HG02623 (cell line): Measurements from ENCODE around the gene TYK2.

Experiments
- ATAC-seq: cut with Tn5 transposase; IDR thresholded peaks from one replicate; pipeline ENCODE4 v1.9.1; 2021; ENCODE audit warnings: moderate library complexity; ENCODE audit not compliant: unreplicated experiment

The TYK2 gene

DNA sequence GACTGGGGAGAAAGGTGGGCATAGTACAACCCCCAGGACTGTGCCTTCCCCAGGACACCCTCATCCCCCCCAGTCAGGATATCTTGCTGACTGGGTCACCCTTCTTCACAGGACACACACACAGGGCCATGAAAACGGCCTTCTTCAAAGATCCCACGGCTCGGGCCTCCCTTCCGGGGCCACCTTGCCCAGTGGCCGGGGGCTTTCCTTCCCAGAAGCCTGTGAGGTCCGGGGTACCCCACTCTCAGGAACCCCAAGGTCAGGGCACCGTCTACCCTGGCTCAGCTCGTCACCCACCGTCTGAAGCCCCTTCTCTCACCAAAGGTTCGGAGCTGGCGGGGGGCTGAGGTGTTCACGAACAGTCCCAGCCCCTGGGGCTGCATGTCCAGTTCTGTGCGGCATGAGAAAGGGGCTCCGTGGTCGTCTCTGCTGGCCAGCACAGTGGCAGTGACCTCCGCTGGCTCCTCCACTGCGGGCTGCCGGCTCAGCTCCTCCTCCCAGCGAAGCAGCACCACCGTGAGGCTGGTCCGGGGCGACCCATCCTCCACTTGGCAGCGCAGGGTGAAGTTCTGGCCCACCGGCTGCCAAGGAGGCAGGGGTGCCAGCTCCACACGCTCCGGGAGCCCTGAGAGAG, 44.9 kb downstream of the TYK2 start:
- no peak for ATAC-seq

GRCh38 chr19:10334588-10335351, 45.6 kb downstream of the TYK2 start:
- no peak for ATAC-seq

DNA sequence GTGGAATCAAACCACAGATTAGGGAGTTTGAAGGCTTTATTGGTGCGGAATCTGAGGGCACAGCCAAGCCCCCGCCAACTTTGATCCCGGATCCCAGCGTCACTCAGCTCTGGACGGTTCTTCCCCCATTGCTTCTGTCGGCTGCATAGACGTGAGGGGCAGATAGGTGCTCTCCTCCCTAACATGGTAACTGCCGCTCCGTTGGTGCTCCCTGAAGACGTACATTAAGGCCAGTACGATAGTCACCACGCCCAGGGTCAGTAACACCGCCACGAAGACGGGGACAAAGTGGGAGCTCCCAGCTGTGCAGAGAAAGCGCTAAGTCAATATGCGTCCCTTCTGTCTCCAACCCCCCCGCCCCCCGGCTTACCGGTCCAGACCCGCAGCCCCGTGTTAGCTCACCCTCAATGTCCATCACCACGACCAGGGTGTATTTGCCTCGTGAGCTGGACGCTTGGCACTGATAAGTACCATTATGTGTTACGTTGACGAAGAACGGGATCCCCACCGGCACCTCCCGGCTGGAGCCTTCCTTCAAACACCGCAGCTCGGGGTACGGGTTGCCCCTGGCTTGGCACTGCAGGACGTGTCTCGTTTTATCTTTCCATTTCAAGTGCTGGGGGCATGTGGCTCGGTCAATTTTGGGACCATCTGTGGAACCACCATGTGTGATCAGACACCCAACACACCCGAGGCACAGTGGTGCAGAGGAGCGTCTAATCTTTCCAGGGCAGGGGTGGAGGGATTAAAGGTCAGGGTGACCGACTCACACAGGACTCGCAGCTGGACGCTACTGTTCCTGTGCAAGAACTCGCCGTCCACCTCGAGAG, 46.4 kb downstream of the TYK2 start:
- ATAC-seq: no peak

DNA sequence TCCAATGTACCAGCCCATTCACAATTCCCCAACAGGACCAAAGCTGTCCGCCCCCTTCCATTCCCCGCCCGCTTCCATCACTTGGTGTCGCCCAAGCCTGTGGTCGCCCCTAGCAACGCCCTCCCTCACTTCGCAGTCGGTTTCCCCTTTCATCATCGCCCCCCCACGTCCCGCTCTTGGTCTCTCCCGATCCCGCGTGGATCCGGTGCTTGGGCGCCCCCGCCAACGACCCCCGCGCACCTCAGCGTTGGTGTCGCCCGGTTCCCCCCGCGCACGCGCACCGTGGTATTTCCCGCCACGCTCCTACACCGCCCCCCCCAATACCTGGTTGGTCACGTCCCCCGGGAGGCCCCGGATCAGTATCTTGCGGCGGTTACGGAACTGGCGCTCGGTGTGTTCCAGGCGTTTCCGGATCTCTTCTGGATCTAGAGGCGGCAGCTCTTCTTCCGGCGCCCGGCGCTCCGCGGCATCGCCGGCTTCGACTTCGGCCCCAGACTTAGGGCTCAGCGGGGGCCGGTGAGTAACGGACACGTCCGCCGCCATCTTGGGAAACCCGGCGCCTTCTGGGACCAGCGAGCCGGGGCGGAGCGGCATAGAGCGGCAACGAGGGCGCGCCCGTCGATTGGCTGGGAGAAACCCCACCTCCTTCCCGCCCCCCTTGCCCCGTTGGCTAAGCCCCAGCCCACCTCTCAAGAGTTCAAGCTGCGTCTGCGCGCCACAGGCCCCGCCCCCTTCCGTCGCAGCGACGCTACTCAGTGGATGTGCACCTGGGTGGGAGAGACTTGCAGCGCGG, 47.2 kb downstream of the TYK2 start, which contains the start of gene RAVER1:
Gene RAVER1 (minus strand): TSS at position 565 of the 793 bp plus-strand sequence. CDS start 22 bp downstream, at position 543.
- peak; percentile 89 for ATAC-seq

- no peak for ATAC-seq
Measured at GRCh38 chr19:10332158-10332964, 48.0 kb downstream of the TYK2 start.

DNA sequence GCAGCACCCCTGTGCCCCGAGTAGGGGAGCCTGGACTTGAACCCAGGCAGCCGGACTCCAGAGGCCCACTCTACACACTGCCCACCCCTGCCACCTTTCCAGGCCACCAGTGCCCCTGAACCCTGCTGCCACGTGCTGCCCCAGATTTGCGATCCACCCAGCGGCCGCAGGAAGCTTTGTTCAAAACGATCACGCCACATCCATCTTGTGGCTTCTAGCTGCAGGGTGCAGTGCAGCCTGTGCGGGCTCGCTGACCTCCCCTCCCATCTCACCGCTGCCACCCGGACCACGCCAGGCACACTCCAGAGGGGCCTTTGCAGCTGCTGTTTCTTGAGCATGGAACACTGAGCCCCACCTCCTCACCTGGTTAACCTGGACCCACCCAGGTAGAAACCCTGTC, 50.8 kb downstream of the TYK2 start:
- no peak for ATAC-seq

DNA sequence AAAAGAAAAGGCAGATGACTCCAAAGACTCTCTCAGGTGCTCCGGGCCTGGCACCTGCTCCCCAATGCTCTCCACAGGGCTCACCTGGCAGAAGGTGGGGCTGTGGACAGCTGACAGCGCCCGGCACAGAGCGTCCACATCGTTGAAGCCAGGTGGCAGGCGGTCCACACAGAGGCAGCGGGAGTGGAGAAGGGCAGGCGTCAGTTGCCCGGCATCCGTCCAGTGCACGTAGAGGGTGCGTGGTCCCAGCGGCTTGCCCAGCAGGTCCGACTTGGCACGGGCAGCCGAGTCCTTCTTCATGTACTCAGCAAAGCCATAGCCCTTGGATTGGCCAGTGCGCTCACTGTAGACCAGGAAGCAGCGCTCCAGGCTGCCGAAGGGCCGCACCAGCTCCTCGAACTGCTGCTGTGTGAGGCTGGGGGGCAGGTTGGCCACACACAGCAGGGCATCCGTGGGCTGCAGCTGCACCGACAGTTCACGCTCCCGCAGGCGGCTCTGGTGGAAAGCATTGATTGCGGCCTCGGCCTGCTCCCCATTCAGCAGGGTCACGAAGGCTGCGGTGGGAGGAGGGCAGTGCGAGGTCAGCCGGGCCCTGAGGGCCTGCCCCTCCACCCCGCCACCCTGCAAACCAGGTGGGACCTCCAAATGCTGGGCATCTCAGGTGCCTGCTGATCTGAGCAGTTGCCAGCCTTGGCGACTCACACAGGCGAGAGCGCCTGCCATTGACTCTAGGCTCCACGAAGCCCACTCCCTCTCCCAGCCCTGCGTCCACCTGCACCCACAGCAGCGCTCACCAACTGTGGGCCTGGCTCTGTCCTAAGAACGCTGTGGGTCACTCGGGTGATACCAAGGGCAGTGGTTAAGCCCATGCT, 51.6 kb downstream of the TYK2 start:
- no peak for ATAC-seq

DNA sequence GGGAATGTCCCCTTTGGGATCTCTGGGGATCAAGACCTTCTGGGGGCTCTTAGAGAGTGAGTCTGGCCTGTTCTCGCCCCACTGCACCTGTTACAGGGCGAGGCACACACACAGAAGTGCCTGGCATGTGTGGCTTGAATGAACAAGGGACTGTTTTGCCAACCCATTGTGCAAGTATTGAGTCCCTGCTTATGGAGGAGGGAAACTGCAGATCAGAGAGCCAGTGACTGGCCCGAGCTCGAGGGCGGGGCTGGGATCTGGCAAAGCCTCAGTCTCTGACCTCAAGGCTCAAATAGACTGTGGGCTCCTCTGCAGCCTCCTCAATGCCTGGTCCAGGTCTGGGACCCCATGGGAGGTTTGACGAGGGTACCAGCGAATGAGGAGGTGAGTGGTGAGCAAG, 52.6 kb downstream of the TYK2 start:
- no peak for ATAC-seq

GRCh38 chr19:10325732-10326131, 54.6 kb downstream of the TYK2 start:
- no peak for ATAC-seq

- no peak for ATAC-seq
Measured at GRCh38 chr19:10321874-10322835, 58.2 kb downstream of the TYK2 start.

DNA sequence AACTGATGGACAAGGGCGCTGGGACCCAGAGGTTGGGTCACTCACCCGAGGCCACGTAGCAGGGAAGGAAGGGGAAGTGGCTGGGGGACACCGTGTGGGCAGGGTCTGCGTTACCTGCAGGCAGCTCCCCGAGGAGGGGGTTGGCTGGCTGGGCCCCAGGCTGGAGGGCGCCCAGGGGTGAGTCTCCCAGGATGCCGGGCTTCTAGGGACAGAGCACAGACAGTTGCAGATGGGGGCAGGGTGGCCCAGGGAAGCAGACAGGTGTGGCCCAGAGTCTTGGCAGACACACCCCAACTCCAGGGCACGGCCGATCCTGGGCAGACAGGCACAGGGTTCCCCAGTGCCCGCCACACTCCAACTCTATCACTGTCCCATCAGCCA, 59.0 kb downstream of the TYK2 start:
- no peak for ATAC-seq

GRCh38 chr19:10320602-10321416, 59.6 kb downstream of the TYK2 start:
- no peak for ATAC-seq

- ATAC-seq: no peak
Measured at GRCh38 chr19:10318807-10319682, 61.3 kb downstream of the TYK2 start.

DNA sequence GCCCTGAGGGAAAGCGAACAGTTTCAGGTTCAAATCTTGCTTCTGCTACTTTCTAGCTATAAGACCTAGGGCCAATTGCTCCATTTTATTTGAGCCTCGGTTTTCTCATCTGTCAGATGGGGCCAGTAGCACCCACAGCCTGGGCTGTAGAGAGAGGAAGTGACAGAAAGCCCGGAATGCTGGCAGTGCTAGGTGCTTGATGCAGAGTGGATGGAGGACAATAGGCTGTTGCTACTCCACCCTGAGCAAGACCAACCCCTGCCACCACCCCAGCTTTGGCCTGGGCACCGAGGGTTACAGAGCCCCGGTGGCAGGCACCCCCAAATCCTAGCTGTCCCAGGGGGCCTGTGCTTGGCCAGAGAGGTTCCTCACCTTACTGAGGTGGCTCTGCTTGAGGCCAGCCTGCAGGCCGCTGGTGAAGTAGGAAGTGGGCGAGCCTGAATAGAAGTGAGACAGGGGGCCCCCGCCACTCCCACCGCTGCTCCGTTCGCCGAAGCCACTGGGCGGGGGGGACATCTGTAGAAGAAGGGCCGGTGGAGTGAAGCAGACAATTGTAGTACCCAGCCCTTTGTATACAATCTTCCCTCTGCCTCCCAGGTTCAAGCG, 62.4 kb downstream of the TYK2 start:
- no peak for ATAC-seq

DNA sequence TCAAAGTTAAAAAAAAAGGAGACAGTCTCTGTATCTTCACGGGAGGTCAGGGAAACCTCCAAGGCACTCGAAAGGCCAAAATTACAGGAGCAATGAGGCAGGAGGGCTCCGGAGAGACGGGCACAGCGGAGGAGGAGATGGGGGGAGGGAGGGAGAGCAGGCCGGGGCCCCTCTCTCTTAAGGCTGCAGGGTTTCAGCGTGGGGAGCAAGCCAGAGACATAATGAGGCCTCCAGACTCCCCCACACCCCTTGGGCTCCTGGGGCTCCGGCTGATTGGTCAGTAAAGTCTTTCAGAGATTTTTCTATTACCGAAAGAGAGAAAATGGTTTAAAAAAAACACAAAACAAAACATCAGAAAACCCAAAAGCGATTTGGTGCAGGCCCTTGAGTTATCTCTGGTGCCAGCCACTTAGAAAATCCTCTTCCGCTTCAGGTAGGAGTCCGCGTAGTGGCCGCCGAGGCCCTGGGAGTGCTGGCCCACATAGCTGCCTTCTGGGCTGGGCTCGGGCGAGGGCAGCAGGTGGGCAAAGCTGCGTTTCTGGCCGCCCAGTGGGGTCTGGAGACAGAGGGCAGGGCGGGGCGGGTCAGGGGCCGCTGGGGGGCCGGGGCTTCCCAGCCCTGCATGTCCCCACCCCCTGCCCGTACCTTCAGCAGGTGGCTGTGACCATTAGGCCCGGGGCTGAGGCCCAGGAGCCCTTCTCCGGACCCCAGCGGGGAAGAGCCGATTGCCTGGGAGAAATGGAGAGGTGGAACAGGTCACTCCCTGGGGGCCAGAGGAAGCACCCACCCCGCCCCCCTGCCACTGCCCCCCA, 63.1 kb downstream of the TYK2 start:
- ATAC-seq: no peak
